OCI-LY7 (cell line): ENCODE measurements around the gene MUC5B.

Source experiments
- EZH2phosphoT487 ChIP-seq: fragments of 200-600 bp; sonication (generic); IDR thresholded peaks from 2 replicates; pipeline ENCODE4 v1.6.1; 2018; ENCODE audit warnings: low read depth, borderline replicate concordance, mild to moderate bottlenecking, mixed run types, antibody characterized with exemption, low read length, moderate library complexity, mixed read lengths
- TF ChIP-seq, protein P1 (sequence below): fragments of 200-600 bp; sonication (generic); conservative IDR thresholded peaks from 2 replicates; pipeline ENCODE4 v1.5.1; 2014; ENCODE audit warnings: mild to moderate bottlenecking, antibody characterized with exemption, low read length, moderate library complexity, mixed read lengths

DNA sequence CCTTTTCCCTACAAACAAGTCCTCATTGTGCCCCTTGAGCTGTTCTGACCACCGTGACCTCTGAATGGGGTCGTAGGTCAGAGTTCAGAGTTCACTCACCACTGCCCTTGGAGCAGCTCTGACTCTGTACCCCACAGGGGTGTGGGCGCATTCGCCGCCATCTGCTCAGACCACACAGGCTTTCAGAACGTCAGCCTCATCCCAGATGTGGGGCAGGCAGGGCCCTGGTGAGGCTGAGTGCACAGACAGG, 14.8 kb upstream of the MUC5B start:
- TF ChIP-seq, protein P1, sequence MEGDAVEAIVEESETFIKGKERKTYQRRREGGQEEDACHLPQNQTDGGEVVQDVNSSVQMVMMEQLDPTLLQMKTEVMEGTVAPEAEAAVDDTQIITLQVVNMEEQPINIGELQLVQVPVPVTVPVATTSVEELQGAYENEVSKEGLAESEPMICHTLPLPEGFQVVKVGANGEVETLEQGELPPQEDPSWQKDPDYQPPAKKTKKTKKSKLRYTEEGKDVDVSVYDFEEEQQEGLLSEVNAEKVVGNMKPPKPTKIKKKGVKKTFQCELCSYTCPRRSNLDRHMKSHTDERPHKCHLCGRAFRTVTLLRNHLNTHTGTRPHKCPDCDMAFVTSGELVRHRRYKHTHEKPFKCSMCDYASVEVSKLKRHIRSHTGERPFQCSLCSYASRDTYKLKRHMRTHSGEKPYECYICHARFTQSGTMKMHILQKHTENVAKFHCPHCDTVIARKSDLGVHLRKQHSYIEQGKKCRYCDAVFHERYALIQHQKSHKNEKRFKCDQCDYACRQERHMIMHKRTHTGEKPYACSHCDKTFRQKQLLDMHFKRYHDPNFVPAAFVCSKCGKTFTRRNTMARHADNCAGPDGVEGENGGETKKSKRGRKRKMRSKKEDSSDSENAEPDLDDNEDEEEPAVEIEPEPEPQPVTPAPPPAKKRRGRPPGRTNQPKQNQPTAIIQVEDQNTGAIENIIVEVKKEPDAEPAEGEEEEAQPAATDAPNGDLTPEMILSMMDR = no peak
- TF ChIP-seq EZH2phosphoT487 = no peak
